AG09309 (cell line): ENCODE data around the gene RNF149.

Source experiments
- DNase-seq: peaks from one replicate; pipeline ENCODE4 v3.0.0-alpha.2; 2010; ENCODE audit warnings: low read depth
- H3K4me3 ChIP-seq: 2 replicates; pipeline ENCODE4 v1.5.1; 2011; ENCODE audit warnings: mild to moderate bottlenecking, low read depth, low read length, moderate library complexity; ENCODE audit not compliant: control insufficient read depth
- TF ChIP-seq, protein P1 (sequence below): IDR thresholded peaks from 2 replicates; pipeline ENCODE4 v1.5.1; 2011; ENCODE audit warnings: mild to moderate bottlenecking, low read depth, low read length, inconsistent platforms; ENCODE audit not compliant: insufficient read depth, control insufficient read depth; ENCODE audit errors: missing control alignments

RNF149 gene

DNA sequence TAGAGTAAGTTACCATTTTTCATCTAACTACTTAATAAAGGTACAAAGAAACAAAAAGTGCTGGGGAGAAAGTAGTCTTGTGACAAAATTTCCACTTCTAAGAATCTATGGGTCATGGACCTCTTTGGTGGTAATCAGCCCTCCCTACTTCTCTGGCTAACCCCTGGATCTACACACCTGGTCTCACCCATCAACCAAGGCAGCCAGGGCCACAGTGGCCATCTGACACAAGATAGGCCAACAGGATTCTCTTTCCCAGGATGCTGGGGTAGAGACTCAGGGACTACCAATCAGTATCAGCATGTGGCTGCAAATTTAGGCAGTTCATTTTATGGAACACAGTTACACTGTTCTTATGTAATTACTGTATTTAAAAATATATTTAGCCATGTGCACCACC lies 17.8 kb downstream of the RNF149 start:
- no peak for DNase-seq
- TF ChIP-seq, protein P1, sequence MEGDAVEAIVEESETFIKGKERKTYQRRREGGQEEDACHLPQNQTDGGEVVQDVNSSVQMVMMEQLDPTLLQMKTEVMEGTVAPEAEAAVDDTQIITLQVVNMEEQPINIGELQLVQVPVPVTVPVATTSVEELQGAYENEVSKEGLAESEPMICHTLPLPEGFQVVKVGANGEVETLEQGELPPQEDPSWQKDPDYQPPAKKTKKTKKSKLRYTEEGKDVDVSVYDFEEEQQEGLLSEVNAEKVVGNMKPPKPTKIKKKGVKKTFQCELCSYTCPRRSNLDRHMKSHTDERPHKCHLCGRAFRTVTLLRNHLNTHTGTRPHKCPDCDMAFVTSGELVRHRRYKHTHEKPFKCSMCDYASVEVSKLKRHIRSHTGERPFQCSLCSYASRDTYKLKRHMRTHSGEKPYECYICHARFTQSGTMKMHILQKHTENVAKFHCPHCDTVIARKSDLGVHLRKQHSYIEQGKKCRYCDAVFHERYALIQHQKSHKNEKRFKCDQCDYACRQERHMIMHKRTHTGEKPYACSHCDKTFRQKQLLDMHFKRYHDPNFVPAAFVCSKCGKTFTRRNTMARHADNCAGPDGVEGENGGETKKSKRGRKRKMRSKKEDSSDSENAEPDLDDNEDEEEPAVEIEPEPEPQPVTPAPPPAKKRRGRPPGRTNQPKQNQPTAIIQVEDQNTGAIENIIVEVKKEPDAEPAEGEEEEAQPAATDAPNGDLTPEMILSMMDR, result no peak
- no peak overlapping the region for H3K4me3 ChIP-seq

DNA sequence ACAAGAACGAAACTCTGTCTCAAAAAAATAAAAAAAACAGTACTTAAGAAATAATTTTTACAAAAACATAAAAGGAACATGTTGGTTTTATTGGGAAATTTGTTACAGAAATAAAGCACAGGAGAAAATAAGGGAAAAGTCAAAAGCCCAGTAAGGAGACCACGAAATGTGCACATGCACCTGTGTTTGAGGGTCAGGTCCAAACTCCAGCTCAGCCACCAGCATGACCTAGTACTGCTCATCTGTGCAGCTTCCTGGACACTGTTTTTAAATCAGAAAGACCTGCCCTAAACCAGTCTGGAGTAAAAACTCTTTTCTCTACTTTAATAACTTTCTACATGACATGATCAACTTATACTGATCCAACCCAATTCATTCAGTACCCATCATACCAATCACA lies 21.2 kb downstream of the RNF149 start:
- no peak overlapping the region for H3K4me3 ChIP-seq
- no peak for DNase-seq
- TF ChIP-seq, protein P1, result no peak

DNA sequence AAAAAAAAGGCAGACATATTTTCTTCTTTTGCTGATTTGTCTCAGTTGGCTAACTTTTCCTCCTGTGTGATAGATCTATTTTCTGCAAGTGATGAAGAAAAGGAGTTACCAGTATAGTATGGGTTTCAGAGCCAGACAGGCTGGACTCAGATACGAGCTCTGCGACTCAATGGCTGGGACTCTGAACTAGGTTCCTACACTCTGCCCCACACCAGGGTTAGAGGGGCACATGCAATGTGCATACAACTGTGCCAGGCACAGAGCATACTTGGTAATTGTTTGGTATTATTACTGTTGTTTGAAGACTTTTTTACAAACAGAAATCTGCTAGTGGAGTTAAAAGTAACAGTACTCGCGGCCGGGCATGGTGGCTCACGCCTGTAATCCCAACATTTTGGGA lies 21.8 kb downstream of the RNF149 start:
- no peak overlapping the region for H3K4me3 ChIP-seq
- TF ChIP-seq, protein P1, result no peak
- no peak for DNase-seq

DNA sequence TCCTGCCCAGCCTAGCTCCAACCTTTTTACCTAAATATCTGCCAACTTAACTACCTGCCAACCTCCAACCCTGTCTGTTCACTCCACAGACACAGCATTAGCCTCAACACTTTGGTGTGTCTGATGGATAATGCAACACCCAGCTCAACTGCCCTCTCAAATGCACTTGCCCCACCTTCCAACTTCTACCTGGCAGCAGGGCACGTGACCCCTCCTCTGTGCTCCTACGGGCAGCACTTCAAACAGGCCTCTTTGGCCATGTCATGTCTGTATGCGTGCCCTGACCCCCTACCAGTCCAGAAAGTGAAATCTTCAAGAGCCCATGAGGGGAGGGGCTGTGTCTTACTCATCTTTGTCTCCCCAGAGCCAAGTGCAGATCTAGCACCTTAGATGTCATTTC lies 25.5 kb downstream of the RNF149 start:
- TF ChIP-seq, protein P1, result no peak
- no peak for DNase-seq
- no peak overlapping the region for H3K4me3 ChIP-seq

DNA sequence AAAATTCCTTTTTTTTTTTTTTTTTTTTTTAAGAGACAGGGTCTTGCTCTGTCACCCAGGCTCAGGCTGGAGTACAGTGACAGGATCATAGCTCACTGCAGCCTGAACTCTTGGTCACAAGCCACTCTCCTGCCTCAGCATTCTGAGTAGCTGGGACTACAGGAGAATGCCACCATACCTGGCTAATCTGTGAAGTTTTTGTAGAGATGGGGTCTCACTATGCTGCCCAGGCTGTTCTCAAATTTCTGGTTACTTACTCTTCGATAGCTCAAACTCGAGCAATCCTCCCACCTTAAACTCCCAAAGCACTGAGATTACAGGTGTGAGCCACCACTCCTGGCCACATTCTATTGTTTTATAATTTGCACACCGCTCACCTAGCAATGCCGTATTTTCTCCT lies 27.0 kb downstream of the RNF149 start:
- no peak overlapping the region for H3K4me3 ChIP-seq
- TF ChIP-seq, protein P1, result no peak
- no peak for DNase-seq

DNA sequence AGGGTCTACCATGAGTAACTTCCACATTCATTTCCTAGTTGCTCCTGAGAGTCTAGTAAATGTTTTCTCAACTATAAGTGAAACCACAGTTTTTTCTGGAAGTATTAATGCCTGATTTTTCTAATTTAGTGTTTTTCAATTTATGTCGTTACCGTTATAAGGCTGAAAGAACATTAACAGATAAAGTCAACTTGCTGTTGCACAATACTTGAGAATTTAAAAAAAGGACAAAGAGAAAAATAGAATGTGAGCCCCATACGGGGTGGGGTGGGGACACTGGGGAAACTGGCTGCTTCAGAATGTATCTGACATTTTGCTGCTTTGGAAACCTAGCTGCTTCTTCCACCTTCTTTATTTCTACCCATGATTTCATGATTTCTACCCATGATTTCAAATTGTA lies 29.6 kb downstream of the RNF149 start:
- no peak overlapping the region for H3K4me3 ChIP-seq
- TF ChIP-seq, protein P1, result no peak
- DNase-seq, result no peak

DNA sequence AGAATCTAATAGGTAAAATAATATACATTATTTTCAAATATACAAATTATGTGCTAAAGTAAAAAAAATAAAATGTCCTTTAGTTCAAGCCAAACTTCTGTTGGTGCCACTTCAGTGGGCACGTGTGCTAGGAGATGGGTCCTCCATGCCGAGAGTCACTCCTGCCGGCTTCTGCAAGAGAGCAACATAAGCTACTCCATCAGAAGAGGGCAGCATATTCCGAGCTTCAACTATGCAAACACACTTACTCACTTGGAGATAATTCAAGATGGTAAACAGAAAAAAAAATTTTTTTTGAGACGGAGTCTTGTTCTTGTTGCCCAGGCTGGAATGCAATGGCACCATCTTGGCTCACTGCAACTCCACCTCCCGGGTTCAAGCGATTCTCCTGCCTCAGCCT lies 31.4 kb downstream of the RNF149 start:
- TF ChIP-seq, protein P1, result no peak
- H3K4me3 ChIP-seq, result no peak overlapping the region
- no peak for DNase-seq
